ENCODE data around the gene ZCCHC12.

ZCCHC12 gene

DNA sequence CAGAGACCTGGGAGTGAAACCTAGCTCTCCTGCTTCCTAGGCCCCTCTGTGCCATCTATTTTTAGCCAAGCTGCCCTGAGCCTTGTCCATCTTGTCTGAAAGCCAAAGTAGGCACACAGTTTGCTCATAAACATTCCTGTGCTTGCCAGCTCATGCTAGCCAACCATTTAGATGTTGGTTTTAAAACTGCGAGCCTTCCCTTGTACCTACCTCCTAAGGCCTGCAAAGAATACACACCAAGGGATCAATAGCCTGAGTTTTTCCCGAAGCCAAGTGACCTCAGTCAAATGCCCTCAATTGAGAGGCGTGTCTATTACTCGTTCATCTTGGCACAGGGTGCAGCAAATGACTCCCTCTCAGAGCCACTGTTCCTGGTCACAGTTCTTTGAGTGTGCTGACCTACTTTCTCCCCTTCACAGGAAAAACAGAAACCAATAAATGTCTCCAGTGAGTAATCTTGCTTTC is 48.5 kb downstream of the ZCCHC12 start:
- DNase-seq (ENCODE audit: low read depth): no peak
